Measurements from ENCODE around the gene YPEL3.

Gene YPEL3

DNA sequence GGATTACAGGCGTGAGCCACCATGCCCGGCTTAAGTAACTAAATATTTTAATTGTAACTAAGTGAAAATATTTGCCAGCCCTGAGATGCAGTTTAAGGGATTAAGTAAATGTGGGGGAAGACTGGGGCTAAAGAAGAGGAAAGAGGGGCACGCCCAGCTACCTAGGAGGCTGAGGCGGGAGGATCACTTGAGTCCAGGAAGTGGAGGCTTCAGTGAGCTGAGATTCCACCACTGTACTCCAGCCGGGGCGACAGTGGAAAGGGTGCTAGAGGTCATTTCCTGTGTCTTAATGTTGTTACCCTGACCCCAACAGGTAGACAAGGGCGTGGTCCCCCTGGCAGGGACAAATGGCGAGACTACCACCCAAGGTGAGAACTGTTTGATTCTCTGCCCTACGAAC lies 27.7 kb downstream of the YPEL3 start:
- no peak for DNase-seq

DNA sequence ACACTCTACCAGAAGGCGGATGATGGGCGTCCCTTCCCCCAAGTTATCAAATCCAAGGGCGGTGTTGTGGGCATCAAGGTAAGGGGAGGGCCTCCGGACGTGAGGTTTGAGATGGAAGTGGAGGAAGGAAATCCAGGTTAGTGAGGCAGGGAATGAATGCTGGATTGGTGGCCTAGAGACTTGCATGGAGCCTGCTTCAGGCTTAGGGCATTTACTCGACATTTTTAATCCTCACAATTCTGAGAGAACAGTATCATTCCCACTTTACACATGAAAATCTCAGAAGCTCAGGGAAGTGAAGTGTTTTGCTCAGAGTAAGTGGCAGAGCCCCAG lies 28.5 kb downstream of the YPEL3 start:
- DNase-seq: no peak

DNA sequence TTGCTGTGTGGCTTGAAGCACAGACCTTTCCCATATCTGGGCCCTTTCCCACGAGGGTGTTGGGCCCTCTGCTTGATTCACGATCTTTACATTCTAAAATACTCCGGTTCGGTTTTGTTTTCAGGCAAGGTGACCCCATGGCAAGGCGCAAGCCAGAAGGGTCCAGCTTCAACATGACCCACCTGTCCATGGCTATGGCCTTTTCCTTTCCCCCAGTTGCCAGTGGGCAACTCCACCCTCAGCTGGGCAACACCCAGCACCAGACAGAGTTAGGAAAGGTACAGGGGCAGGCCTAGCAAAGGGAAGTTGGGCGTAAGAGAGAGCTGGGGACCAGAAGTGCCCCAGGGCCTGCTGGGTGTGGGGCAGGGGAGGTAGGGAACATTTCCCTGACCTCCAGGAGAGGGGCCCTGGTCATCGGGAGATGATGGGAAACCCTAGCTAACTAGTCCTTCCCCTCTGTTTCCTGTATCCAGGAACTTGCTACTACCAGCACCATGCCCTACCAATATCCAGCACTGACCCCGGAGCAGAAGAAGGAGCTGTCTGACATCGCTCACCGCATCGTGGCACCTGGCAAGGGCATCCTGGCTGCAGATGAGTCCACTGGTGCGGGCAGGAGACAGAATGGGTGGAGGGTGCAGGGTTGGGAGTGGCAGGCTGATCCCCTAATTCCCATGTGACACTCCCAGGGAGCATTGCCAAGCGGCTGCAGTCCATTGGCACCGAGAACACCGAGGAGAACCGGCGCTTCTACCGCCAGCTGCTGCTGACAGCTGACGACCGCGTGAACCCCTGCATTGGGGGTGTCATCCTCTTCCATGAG lies 29.0 kb downstream of the YPEL3 start:
- DNase-seq: no peak

DNA sequence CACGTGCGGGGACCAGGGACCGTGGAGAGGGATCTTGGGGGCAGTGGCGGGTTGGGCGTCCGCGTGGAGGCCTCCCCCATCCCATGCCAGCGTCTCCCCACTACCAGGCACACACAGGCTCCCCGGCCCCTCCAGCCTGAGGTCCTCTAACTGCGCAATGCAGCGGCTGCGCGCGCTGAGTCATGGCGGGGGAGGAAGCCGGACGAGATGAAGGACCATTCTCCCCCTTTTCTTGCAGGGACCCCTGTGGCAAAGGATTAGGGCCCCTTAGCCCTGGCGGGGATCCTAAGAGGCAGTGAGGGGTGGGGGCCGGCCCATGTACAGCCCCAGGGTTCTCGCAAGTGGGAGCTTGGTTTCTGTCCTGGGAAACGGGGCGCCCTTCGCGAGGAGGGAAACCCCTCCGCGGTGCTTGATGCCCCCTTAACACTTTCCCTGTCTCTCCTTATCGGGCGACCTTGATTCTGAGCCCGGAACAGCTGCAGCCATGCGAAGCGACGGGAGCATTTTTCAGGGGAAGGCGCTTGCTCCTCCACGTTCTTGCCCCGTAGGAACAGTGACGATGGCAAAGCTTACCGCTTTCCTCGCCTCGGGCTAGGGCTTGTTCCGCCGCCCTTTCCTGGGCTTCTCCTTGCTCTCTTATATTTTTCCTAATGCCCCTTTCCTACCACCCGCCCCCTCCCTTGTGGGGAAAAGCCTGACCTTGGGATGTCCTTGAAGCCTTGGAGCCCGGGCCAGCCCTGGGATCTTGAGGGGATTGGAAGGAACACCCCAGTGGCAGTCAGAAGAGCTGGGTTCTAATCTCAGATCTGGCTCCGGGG lies 29.9 kb downstream of the YPEL3 start:
- no peak for DNase-seq

DNA sequence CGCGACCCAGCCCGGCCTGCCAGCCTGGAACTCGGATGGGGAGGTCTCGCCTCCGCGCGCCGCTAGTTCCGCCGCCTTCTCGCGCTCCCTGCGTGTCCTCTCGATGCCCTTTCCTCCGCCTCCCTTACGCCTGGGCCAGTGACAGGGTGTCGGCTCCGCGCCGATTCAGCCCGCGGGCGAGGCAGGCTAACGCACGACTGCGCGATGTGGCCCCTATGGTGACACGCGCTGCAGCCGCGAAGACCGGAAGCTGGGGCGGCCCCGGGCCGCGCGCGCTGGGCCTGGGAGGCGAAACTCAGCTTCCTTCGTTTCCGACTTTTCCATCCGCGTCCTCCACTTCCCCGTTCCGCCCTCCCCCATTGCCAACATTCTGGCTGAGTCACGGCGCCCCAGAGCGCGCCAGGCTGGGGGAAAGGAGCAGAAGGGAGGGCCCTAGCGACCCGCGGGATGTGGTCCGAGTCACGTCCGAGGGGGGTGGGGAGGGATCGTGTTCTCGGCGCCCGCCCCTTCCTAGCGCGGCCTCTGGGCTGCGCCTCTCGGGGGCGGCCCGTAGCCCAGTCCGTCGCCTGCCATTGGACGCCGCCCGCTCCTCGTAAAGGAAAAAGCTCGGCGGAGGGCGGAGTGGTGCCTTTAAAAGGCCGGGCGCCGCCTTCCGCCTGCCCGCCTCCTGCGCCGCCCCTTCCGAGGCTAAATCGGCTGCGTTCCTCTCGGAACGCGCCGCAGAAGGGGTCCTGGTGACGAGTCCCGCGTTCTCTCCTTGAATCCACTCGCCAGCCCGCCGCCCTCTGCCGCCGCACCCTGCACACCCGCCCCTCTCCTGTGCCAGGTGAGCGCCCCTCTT lies 30.7 kb downstream of the YPEL3 start, which contains the start of gene ALDOA:
ALDOA (plus strand) TSS at position 659 of the 841 bp plus-strand sequence. CDS start 1,138 bp downstream, outside the sequence.
- DNase-seq: peak; percentile 97

DNA sequence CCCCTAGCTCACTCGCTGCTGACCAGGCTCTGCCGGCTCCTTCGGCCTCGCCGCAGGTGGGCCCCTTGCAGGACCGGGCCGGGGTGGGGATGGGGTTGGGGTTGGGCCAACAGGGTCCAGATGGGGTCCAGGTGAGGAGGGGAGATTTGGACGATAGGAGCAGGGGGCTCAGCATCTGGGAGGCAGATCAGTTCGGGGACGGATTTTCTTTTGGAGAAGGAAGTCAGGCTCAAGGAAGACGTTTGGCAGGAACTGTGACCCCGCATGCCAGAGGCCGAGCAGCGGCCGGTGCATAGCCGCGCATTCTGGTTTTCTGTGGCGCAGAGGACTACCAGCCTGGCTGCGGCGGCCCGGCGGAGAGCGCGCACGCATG lies 31.3 kb downstream of the YPEL3 start:
- no peak for DNase-seq

DNA sequence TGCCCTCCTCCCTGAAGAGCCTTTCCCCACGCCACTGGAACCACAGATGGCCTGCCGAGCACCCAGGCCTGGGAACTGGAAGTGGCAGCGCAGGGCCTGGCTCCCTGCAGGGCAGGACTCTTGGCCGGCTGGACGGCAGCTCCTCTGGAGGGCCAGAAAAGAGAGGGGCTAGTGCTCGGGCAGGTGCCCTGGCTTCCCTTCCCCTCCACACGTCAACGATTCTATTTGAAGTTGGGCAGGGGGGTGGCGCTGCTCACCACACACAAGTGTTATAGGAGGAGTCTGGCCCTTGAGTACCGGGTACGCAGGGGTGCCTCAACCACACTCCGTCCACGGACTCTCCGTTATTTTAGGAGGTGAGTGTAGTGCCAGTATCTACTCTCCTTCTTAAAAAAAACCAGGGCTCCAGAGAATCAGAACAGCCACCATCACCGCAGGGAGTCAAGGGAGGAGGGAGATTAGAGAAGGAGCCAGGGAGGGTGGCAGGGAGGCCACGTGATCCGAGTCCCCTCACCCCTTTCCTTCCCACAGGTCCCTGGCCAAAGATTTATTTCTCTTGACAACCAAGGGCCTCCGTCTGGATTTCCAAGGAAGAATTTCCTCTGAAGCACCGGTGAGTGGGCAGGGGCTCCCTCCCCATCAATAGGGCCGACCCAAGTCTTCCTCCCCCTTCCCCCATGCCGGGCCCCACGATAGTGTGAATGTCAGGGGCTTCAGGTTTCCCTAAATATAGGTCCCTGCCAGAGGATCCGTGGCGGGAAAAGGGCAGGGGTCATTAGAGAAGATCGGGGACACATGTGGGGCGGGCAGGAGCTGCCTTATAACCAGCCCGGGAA lies 31.9 kb downstream of the YPEL3 start:
- DNase-seq: peak; percentile 58

DNA sequence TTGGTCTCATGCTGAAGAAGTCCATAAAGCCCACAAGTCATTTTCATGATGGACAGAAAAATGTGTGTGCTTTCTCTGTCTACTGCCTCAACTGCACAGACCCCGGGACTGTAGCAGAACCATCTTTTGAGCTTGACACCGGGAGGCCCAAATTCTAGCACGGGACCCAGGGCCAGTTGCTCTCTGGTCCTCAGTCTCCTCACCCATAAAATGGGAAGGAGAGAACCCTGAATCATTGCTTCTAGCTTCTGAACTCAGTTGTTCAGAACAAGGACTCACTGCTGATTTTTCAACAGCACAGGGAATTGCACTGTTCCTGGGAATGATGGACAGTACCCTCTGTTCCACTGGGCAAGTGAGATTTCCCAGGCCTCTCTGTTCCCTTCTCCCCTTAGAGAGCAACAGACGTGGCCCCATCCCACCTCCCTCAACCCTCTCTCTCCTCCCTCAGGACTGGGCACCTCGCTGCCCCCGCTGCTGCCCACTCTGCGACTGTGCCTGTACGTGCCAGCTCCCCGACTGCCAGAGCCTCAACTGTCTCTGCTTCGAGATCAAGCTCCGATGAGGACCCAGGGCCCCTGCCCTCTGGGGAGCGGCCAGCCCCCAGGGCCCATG lies 32.6 kb downstream of the YPEL3 start:
- DNase-seq: no peak

DNA sequence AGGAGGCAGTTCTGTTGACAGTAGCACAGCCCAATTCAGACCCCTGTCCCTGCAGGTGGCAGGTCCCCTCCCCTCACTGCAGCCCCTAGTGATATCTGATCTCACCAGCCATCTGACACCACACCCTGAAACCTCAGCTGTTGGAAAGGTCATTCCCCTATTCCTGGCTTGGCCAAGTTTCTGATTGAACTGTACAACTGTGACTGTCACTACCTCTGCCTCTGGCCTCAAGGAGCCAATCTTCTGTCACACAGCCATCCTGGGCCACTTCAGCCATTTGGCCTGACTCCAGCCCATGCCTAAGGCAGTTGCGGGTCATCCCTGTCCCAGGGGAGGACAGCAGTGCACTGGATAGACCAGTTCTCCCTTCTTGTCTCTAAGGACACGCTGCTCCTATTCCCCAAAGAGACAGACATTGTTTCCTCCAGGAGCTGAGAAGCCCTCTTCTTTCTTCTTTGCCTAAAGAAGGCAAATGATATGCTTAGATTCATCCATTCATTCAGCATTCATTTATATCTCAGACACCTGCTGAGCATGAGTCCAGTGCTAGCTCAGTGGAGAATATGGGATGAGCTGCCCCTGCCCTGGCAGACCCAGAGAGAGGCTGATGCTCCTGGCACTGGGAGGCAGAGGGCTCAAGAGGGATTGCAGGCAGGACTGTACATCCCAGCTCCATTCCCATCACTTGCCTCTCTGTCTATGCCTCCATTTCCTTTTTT lies 35.0 kb downstream of the YPEL3 start:
- no peak for DNase-seq

DNA sequence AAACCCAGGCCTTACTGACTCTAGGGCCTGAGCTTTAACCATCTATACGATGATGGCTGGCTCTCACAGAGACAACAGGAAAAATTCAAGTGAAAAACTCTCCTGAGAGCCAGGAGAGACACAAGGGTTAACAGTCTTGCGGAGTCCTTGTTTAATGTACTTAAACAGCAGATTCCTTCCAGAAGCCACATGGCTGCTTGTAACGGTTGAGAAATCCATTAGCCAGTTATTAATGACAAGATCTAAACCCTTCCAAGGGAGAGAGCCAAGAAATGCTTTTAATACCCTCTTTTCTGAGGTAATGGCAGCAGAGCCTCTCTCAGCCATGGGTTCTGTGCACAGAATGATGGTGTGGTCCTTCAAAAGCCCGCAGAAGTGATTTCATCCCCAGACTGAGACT lies 35.7 kb downstream of the YPEL3 start:
- DNase-seq: no peak

DNA sequence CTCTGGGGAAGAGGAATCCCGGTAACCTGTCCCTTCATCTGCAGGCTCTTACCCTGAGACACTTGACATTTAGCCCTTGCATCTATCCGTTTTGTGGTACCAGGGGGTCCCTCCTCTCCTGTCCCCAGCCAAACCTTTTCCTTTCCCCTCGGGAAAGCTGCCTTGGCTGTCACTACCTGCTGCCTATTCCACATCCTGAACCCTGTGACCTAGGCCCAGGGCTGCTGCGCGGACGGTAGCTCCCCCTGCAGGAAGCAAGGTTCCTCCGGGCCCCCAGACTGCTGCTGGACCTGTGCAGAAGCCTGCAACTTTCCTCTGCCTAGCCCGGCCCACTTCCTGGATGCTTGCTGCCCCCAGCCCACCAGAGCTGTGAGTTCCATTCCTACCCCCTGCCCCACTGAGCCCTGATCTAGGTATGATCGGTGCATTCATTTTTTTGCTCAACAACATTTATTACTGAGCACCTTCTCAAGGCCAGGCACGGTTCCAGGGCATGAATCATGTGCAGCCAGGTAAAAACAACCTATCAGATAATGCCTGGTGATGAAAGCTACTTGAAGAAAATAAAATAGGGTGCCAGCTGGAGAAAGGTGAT lies 41.0 kb downstream of the YPEL3 start:
- DNase-seq: no peak

DNA sequence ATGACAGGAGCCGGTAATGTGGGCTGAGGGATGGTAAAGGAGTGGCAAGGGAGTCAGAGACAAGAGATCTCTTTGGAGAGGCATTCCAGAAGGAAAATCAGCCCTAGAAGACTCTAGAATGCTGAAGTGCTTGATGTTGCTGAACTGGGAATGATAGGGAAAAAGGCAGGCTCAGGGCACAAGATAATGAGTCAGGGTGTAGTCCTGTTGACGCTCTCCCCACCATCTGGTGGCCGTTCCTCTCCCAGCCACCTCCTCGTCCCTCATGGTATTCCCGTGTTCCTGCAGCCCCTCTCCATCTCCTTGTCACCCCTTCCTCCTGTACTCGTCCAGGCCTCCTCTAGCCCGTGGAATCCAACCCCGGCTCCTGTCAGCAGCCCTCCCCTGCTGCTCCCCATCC lies 41.6 kb downstream of the YPEL3 start:
- DNase-seq: no peak

DNA sequence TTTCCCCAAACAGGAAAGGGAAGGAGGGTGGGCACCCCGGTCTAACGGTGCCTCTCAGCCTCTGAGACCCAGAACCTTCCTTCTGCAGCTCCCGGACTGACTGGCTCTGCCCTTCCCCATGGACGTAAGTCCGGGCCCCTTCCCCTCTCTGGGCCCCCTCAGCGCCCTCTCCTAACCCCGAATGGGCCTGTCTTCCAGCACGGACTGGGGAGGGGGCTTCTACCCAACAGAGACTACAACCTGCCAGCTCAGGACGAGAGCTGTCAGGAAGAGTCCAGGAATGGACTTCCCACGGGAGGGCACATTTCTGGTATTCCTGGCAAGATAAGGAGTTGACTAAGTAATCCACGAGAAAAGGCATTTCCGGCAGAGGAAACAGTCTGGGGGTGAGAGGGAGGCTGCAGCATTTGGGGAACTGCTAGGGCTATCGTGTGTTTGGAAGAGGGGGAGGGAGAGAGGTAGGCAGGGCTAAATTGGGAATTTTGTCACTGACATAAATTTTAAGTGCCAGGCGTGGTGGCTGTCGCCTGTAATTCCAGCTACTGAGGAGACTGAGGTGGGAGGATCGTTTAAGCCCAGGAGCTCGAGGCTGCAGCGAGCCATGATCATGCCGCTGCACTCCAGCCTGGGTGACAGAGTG lies 42.5 kb downstream of the YPEL3 start:
- no peak for DNase-seq

DNA sequence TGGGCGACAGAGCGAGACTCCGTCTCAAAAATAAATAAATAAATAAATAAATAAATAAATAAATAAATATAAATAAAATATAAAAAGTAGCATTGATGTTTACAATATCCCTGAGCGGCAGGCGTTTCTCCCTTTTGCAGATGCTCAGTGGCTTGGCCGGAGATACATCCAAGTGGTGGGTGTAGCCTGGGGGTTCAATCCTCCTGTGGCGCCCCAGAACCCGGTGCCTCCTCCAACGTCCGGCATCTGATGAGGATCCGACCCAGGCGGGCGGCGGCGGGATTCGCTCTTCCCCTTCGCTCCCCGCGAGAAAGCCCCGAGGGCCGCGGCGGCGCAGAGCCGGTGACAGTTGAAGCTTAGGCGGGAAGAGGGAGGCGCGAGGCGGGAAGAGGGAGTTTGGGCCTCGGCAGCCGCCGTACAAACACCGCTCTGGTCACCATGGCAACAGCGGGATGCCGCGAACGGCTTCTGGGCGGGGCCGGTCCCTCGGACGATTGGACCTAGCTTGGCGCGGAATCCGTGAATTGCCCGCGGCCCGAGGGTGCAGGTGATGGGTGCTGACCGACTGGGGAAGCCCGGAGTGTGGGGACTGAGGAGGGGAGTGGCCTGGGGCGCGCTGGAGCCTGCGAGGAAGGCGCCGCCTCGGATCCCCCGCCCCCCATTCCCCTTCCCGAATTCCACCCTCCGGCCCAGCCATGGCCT lies 43.2 kb downstream of the YPEL3 start:
- DNase-seq: peak; percentile 93

DNA sequence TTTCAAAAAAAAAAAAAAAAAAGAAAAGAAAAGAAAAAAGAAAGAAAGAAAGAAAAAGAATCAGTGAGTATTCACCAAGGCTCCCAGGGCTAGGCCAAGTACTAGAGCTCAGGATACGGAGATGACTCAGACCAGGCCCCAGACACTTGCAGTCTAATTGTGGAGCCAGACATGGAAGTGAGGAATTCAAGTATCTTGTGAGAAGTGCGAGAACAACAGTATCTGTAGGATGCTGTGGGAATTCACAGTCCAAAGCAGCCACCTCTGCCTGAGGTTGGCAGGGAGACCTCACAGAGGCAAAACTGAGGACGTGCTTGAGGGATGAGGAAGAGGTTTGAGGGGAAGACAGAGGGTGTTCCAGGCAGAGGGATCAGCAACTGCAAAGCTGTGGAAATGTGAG lies 44.5 kb downstream of the YPEL3 start:
- DNase-seq: no peak

DNA sequence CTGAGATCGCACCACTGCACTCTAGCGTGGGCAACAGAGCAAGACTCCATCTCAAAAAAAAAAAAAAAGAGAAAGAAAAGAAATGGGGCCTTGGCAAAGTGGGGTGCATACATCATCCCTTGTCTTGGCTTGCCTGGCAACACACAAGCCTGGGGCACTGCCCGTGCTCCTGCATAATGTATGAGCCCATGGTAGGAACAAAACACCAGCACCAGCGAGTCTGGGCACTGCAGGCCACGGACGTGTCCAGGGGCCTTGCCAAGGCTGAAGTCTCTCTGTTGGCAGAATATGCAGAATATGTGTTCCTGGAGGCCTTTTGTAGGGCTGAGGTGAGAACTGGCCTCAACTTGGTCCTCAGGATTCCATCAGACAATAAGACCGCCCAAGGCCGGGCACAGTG lies 46.1 kb downstream of the YPEL3 start:
- no peak for DNase-seq

DNA sequence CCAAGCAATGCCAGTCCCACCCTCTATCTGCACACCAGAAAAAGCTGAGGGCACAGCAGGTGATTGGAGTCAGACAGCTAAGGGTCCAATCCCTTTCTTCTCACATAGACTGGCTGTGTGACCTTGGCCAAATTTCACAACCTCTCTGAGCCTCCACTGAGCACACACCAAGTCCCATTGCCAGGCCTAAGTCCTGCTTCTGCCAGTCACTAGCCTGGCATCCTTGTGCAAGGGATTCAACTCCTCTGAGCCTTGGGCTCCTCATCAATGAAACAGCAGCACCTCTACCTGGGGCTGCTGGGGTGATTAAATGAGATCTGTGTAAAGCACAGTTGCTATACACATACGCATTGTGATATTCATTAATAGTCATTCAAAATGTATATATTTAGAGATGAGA lies 49.4 kb downstream of the YPEL3 start:
- DNase-seq: no peak

DNA sequence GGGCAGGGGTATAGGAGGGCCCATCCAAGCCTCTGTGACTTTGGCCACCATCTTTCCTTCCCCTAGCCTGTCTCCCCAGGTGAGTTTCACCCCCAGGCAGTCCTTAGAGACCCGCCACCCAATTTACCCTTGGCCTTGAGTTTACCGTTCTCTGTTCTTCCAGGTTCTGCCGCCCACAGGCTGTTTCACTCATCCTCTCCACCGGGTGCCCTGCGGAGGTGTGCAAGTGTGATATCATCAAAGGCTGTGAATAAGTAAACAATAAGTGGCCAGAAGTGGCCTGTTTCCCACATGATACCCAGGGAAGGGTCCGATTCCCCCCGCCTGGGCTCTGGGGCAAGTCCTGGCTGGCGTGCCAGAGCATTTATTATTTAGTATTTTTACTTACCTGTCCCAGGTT lies 49.8 kb downstream of the YPEL3 start:
- DNase-seq: no peak
